NOMO-1 (cell line): ENCODE results near the gene SIAH2.
"Not testable (repeated sequence)": the region's sequence is repeated elsewhere in the genome, so short reads cannot be mapped to it uniquely, and the experiment has no call there.

Experiments used
- DNase-seq, 2 experiments: peaks; one replicate each; lab custom pipeline; 2025; ENCODE audit not compliant: unreplicated experiment in 2 of 2; lab: John Stamatoyannopoulos, UW

SIAH2 gene, protein sequence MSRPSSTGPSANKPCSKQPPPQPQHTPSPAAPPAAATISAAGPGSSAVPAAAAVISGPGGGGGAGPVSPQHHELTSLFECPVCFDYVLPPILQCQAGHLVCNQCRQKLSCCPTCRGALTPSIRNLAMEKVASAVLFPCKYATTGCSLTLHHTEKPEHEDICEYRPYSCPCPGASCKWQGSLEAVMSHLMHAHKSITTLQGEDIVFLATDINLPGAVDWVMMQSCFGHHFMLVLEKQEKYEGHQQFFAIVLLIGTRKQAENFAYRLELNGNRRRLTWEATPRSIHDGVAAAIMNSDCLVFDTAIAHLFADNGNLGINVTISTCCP

DNA sequence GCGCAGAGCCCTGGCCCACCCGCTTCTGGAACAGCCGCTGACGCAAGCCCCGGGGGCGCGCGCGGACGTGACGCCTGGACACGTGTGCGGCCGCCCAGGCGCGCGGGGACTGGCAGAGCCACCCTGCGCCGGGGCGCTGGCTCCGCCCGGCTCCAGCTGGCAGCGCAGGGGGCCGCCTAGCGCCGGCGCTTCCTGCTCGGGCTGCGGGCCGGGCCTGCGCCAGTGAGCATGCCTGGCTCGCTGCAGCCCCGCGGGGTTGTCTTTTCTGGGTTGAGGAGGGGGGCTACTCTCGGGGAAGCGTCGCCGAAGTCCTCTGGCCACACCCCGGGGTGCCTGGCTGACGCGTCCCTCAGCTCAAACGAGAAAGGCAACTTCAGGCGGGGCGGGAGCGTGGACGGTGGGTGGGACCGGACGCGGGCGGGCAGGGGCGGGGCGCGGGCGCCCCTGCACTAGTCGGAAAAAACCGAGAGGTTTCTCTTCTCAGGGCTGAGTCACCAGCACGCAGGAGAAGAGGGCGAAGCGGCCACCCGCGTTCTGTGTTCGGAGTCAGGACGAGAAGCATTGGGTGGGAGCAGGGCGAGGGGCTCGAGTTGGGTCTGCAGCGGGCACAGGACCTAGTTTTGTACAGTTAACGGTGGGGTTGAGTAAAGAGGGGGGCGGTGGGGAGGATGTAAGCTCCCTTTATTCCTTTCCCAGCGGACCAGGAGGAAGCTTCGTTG is at the start of gene SIAH2:
Gene SIAH2, minus strand, starts transcription at position 48 of the 719 bp plus-strand sequence. CDS start 320 bp downstream, outside the sequence.
- DNase-seq: peak; percentile 99

DNA sequence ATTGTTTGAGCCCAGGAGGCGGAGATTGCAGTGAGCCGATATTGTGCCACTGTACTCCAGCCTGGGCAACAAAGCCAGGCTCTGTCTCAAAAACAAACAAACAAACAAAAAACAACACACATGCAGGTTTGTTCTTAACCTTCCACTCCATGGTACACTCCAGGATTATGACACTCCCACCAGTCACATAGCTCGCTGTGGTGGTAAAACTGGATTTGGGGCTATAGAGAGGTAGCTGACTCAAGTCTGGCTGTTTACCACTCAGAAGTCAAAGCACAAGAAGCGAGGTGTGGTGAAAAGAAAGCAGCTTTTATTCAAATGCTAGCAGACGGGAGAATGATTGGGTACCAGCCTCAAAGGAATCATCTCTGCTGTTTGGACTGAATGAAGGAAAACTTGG is 49.0 kb upstream of the SIAH2 start:
- DNase-seq: no peak

DNA sequence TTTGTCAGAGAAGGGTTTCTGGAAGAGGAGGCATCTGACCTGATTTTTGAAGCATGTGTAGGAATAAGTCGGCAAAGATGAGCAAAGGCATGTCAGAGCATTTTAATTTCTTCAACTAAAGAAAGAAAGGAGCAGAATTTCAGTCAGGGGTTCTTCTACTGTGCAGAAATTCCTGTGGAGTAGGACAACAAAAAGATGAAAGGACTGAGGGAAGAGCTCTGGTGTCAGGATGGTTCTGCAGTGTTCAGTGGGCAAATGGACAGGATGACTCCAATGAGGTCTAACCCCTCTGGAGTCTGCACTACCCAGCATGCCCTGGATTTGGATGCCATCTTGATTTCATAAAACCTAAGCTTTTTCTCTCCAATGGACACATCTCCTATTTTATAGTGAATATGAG is 47.7 kb upstream of the SIAH2 start:
- DNase-seq: no peak

DNA sequence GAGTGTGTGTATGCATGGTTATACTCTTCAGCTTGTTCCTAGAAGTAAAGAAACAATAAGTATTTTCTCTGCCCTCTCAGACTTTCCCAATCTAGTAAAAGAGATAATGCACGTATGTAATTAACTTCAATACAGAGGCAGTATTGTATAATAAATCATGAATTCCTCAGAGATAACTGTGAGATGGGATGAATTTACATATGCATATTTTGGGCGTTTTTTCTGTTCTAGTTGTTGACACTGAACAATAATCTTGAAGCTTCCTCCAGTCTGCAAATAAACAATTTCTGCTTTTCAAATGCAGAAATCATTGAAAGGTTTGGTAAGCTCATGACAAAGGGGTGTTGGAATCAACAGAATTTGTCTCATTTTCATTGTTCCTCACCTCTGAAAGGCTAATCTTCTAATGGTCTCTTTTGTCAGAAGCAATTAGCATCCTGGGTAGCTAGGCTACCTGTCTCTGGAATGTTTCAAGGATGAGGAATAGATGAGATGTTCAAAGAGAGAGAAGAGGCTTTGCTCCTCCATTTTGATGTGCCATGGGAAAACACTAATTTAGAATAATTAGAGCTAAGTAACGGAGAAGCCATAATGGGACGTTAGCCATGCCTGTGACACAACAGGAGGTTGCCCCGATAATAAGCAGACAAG is 43.3 kb upstream of the SIAH2 start:
- no peak for DNase-seq

DNA sequence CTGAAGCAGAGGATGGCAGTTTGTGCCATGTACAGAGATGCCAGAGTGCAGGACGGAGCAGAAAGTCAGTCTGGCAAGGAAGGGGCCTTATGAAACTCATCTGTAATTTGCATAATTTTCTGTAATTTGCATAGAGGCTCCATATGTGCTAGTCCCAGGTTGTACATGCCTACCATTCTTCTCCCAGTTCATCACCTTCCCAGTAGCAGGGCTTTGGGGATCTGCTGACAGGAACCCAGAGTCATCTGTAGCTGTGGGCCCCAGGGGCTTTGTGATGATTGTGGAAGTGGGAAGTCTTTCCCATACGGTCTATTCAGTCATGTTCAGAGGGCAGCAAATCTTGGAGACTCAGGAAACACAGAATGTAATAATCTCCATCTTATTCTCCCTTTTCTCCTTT is 42.4 kb upstream of the SIAH2 start:
- DNase-seq: no peak

DNA sequence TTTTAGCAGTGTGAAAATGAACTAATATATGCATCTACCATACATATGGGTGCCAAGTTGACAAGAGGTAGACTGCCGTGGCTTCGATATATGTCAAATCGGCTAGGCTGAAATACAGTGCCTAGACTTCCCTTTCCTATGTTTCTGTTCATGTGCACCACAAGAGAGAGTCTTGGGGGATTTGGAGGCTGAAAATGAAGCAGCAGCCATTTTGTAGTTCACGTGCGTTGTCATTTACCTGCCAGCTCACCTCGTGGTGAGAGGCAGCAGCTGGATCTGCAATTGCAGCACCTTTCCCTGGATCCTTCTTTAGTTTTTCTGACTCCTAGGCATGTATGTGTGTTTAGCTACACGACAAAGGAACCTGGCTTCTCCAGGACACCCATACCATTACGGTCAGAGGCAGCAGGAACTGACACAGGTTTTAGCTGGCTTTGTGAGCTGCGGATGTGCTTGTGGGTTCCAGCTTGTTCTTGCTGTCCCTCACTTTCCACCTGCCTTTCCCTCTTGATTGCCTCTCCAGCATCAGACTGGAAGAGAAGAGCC is 40.5 kb upstream of the SIAH2 start:
- no peak for DNase-seq

DNA sequence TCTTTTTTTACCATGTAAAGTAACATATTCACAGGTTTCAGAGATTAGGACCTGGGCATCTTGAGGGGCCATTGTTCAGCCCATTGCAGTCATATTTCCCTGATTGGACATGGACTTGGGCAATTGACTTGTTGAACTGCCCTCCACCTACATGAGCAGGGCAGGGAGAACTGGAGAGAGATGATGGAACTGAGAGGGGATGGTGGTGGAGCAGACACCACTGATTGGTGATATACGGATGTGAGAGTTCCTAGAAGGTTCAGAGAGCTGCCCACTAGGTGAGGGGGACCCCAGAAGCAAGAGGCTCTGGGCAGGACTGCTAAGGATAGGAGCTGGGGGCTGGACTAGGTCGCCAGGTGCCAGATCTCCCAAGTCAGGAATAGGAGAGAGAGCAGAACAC is 37.8 kb upstream of the SIAH2 start:
- no peak for DNase-seq

DNA sequence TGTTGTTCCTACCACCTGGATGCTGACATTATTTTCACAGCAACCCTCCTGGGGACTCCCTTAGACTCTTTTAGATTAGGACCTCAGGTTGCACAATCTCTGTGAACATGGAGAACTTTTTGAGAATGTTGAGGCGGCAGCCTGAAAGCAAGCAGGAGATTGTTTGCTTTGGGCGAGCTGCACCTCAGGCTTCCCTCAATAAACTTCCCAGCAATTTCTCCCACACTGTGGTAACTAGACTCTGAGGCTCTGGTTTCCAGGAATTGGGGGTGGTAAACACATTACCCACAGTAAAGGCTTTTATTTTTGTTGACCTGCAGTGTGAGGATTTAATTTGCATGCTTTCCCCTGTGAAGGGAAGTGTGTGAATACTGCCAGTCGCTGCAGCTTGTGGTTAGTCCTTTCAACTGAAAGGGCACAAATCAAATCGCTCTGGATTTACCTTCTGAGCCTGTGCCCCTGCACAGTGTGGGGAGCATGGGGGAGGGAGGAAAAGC is 35.2 kb upstream of the SIAH2 start:
- peak; percentile 20 to 54 for DNase-seq

DNA sequence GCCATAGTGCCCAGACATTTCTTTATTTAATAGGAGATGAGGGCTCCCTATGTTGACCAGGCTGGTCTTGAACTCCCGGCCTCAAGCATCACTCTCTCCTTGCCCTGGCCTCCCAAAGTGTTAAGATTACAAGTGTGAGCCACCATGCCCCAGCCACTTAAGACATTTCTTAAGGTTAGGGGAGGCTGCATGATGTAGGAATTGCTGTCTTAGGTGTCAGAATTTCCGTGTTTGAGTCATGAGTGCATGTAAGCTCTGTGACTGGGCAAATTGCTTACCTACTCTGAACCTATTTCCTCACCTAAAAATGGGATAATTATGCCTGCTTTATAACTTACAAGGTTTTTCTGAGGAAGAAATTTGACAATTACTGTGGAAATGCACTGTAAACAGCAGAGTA is 34.2 kb upstream of the SIAH2 start:
- DNase-seq: no peak

DNA sequence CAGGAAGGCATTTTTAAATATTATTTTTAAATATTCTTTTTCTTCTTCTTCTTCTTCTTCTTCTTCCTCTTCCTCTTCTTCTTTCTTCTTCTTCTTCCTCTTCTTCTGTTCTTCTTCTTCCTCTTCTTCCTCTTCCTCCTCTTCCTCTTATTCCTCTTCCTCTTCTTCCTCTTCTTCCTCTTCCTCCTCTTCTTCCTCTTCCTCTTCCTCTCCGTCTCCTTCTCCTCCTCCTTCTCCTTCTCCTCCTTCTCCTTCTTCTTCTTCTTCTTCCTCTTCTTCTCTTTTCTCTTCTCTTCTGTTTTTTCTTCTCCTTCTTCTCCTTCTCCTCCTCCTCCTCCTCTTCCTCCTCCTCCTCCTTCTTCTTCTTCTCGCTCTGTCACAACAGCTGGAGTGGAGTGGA is 33.6 kb upstream of the SIAH2 start:
- DNase-seq: not testable (repeated sequence)

DNA sequence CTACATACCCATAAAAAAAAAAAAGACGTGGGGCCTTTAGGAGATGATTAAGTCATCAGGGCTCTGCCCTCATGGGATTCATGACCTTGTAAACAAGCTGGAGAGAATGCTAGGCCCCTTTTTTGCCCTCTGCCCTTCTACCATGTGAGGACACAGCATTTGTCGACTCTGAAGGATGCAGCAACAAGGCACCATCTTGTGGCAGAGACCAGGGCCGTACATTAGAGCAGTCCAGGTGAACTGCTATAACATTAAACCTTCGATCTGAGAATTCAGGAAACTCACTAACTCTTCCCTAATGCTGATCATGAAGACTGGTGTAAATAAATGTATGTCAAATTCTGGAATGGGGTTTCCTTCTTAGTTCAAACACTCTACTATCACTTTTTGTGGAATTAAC is 30.7 kb upstream of the SIAH2 start:
- no peak for DNase-seq

DNA sequence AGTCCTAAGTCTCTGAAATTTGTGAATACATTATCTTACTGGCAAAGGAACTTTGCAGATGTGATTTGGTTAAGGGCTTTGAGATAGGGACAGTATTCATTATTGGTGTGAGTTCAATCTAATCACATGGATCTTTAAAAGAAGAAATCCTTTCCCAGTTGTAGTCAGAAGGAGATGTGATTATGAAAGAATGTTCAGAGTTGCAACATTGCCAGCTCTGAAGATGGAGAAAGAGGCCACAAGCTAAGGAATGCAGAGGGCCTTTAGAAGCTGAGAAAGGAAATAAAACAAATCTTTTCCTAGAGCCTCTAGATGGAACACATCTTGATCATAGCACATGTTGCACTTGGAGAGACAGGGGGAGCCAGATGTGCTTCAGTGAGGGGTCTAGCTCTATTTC is 27.7 kb upstream of the SIAH2 start:
- no peak for DNase-seq

DNA sequence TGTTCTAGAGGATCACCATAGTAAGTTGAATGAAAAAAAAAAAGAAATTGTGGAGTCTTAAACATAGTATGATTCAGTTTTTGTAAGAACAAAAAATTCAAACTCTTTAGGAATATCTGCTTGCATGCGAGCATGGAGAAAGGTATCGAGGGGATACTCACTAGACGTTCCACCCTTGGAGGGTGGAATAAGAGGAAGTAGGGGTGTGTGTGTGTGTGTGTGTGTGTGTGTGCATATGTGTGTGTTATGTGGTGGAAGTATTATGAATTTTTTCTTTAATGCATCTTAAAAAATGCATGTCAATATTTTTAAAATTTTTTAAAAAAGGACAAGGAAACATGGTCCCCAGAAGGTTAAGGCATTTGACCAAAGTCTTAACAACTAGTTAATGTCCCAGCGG is 26.5 kb upstream of the SIAH2 start:
- no peak for DNase-seq

DNA sequence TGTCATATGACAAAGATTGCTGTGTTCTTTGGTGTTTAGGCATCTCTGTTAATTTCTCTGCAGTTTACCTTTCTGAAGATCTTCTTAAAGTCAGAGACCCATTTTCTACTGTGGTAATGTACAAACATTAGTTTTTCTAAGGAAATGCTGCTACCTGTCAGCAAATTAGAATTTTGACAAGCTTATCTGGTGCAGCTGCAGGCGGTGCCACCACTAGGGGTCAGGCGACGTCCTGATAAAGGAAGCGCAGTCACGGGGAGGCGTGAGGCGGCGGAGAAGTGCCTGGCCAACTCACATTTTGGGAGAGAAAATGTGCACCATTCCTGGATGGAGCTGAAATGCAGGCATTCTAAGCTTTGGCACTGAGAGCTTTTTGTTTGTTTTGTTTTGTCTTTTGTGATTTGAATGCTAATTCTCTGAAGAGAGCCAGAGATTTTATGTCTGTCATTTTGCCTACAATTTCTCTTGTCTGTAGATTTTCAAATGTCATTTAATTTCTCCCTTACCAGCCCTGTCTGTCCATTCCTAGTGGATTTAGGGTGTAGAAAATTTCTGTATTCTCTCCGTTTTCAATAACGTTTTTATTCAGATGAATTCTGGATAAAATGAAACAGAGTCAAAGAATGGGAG is 24.9 kb upstream of the SIAH2 start:
- peak; percentile 56 to 79 for DNase-seq

DNA sequence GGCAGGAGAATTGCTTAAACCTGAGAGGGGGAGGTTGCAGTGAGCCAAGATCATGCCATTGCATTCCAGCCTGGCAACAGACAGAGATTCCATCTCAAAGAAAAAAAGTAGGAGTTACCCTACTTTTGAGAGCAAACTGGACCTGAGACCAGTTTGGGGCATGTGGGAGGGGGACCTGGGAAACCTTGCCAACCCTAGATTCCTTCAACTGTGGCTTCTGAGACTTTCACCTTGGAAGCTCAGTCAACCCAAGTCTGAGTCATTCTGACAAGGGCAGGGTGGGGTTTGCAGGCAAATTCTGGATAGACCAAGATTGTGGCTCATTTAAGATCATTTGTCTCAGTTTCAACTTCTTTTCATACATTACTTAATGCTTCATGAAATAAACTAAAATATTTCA is 23.8 kb upstream of the SIAH2 start:
- DNase-seq: no peak

DNA sequence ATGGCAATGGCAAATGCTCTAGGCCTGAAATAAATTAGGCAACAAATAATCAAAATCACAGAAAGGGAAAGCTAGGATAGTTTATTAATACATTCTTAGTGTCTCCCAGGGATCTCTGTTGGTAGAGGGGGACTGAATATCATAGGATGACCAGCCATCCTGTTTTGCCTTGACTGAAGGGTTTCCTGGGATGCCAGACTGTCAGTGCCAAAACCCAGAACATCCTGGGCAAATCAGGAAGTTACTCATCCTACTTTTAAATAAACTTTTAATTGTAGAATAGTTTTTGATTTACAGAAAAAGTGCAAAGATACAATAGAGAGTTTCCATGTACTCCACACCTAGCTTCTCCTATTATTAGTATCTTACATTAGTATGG is 21.8 kb upstream of the SIAH2 start:
- no peak for DNase-seq

DNA sequence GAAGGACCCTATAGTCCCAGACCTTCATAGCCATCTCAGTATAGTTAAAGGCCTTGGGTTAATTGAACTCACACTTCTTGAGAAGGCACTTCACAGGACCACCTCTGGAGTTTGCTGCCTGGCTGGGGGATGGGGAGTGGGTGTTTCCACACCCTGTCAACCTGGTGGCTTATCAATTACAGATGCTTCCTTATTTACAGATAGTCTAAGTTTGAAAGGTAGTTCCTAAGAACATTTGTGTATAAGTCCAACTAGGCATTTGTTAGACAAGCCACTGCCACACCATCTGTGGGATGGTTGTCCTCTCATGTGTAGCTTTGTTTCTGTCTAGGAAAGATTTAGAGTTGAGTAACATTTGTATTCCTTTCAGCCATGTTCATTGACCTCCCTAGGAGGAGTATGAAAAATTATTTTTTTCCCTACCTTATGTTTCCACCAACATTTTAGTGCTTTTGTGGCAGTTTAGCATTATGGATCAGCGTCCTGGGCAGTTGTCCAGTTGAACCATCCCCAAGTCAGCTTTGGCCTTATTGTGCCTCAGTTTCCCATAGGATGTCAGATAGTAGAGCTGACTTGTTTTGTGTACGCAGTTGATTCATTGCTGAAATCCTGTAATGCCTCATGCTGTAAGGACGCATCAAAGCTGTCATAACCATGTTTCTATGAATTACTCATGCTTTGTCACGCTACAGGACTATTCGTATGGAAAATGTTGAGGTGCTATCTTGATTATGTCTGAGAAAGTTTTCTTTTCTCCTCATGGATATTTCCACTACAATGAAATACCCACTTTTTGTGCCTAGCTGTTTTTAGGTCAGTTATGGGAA is 21.2 kb upstream of the SIAH2 start:
- no peak for DNase-seq

DNA sequence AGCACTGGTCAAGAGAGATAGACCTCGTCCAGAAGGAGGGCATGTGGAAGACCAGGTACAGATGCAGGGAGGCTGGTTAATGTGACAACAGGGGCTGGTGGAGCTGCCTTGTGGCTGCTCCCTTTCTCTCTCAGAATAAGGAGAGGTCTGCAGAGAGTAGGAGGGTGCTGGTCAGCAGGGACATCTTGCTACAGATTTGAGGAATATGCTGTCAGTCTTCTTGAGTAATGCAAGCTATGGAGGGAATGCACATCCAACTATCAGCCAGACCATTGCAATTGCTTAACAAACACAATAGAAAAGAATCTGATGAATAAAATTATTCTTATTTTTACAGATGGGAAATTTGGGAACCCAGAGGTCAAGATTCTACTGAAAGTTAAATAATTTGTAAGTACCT is 20.3 kb upstream of the SIAH2 start:
- no peak for DNase-seq

DNA sequence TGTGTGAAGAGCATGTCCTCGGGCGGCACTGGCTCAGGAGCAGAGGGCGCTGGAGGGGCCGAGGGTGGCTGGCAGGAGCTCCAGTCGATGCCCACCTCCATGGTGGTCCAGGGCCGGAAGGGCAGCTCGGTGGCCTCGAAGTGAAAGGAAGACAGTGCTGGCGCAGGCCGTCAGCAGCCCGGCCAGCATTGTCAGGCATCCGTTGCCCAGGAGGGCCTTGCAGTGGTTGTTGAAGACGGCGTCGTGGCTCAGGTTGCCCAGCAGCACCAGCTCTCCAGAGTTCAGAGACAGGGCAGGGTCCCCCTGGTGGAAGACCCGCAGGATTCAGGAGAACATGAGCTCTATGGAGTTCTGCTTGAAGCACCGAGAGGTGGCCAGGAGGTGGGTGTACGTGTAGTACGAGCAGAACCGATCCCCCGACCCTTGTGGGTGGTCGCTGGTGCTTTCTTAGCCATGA is 16.5 kb upstream of the SIAH2 start:
- DNase-seq: no peak

DNA sequence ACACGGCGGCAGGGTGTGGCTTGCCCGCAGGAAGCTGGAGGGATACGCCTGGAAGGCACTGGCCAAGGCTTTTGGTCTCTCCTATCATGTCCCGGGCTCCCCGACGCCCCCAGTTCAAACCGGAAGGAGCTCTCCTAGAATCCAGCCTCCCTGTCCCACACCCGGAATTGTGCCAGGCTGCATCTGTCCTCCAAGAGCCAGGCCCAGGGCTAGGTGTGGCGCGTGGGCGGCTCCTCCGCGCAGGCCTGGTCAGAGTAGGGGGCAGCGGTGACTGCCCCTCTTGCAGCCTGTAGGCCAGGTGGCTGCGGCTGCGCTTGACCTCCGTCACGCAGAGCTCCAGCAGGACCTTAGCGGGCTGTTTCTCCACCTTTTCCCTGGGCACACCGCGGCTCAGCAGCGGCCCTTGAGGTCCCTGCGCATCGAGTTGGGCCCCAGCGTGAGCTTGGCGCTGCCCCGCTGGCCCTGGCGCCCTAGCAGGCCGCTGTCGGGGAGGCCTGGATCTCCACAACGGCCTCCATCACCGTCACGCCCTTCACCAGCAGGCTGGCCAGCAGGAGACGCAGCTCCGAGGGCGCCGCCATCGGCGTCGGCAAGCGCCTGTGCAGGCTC is 15.9 kb upstream of the SIAH2 start:
- no peak for DNase-seq
